A204.1 (cell line): ENCODE results near the gene GBP6.
"Not testable (repeated sequence)": the region's sequence is repeated elsewhere in the genome, so short reads cannot be mapped to it uniquely, and the experiment has no call there.

Experiments used
- FAIRE-seq: peaks from 2 replicates; lab custom pipeline; 2012; peaks lifted over from hg19 to GRCh38; lab: Jason Lieb, UNC

GBP6 gene

DNA sequence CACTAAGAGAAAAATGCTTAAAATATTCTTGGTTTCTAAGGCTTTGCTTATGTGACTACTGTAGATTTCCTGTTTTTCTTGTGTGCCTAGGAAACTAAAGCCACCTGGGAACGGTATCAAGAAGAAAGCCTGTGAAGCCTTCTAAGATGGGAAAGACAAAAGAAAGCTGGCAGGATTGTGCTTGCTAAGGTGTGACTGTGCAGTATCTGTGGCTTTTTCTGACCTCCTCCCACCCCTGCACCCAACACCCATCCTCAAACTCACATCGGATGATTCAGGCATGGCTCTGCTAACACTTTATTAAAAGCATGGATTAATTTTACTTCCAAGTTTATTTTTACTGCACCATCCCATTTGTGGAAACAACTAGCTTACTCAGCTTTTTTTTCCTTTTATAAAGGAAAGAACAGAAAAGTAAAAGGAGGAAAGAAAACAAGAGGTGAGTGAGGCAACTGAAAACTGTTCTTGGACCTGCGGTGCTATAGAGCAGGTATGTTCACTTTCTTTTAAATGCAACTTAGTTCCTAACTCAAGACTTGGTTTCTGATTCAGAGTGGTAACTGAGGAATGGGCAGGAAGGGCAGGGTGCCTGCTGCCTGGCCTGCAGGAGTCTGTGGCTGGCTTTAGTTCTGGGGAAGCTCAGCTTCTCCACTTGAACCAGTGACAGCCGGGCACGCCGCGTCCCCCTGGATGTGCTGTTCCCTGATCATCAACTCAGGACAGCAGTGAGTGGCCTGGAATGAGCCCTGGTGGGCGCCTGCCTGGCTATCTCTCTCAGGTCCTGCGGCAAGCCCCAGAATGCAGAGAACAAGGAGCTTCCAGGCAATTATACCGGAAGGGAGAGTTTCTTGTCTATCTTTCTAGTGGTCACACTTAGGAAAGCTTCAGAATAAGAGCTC is at the start of gene GBP6:
Gene GBP6, plus strand, starts transcription at position 422 of the 899 bp plus-strand sequence. CDS start 4,493 bp downstream, outside the sequence.
- no peak for FAIRE-seq

- FAIRE-seq, result no peak
These were observed 41.5 kb upstream of the GBP6 start for GRCh38 chr1:89322402-89322801.

DNA sequence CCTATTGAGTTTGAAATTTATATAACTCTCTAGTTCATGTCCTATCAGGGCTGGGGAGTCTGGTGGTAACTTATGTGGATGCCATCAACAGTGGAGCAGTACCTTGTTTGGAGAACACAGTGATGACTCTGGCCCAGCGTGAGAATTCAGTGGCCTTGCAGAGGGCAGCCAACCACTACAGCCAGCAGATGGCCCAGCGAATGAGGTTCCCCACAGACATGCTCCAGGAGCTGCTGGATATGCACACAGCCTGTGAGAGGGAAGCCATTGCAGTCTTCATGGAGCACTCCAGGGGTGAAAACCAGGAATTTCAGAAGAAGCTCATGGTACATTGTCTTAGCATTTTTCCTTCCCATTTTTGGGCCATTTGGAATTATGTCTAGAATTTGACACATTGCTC is 32.0 kb upstream of the GBP6 start:
- no peak for FAIRE-seq

DNA sequence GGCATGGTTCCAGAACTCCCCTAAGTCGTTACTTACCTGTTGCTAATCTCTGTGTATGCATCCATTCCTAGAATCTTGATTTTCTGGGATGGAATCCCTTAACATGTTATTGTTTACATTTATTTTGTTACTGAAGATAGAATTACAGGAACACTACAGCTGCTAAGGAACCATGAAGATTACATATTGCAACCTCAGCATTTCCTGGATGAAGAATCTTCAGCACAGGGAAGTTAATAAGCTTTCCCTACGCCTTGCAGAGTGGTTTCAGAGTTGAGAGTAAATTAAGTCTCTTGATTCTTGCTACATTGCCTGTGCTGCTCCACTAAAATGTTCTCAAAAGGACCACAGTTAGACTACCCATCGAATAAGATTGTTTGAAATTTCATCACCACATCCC is 31.4 kb upstream of the GBP6 start:
- FAIRE-seq, result no peak

DNA sequence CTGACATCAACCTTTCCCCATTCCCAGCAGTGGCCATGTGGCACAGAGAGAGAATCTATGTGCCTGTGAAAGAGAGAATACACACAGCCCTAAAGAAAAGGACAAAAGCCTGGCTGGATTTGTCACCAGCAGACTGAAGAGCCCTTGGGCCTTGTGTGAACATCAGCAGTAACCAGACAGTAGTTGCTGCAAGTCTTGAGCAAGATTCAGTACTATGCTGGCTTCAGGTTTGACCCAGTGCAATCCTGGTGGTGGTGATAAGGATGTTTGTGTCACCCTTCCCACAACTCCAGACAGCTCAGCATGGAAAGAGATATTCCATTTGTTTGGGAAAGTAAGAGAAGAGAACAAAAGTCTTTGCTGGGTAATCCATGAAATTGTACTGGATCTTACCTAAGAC is 28.4 kb upstream of the GBP6 start:
- no peak for FAIRE-seq

DNA sequence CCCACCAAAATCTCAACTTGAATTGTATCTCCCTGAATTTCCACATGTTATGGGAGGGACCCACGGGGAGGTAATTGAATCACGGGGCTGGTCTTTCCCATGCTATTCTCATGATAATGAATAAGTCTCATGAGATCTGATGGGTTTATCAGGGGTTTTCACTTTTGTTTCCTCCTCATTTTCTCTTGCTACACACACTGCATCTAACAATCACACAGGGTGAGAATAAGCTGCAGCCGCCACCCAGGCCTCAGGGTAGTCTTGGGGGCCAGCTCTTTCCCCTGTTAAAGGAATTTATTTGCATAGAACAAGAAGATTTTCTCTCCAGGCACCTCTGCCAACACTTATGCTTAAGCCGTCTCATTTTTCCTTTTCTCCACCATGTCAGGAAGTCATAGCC is 26.0 kb upstream of the GBP6 start:
- no peak for FAIRE-seq

GRCh38 chr1:89339039-89339438 is 24.8 kb upstream of the GBP6 start:
- FAIRE-seq, result no peak

GRCh38 chr1:89345479-89345878 is 18.4 kb upstream of the GBP6 start:
- FAIRE-seq, result not testable (repeated sequence)

DNA sequence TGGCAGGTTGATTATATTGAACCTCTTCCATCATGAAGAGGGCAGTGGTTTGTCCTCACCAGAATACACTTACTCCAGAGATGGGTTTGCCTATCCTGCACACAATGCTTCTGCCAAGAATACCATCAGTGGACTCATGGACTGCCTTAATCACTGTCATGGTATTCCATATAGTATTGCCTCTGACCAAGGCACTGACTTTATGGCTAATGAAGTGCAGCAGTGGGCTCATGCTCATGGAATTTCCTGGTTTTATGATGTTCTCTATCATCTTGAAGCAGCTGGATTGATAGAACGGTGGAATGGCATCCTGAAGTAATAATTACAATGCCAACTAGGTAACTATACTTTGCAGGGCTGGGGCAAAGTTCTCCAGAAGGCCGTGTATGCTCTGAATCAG is 16.6 kb upstream of the GBP6 start:
- no peak for FAIRE-seq

DNA sequence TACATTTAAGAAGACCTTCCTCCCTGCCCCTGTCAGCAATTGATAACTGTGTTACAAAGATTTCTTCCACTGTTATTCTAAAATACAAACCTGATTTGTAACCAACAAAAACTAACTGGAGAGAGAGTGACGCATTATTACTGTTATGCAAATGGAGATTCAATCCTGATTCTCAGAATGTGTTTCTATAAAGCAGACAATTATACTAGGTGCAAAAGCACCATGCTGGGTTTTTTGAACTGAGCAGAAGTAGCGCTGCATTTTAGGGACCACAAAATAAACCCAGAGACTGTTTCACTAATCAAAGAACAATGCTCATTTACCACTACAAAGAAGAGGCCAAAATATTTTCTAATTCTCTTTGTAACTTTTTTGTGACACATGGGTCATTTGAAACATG is 13.6 kb upstream of the GBP6 start:
- FAIRE-seq, result no peak

- no peak for FAIRE-seq
These were observed 12.1 kb upstream of the GBP6 start for GRCh38 chr1:89351597-89352311.

DNA sequence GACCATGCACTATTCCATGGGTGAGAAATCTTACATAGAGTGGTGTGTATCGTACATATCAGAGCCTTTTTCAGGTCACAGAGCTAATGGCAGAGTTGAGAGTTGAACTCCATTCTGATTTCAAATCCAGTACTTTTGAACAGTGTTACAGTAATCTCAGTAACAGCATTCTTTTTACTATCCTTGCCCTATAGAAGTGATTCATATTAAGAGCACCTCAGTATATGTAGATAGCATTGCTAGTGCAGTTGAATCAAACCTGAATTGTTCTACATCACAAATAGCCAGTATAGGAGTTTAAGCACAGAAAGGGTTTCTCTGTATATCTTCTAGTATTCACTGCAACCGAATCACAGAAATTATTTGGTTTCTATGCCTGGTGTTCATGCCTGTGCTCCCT is 11.4 kb upstream of the GBP6 start:
- FAIRE-seq, result no peak

DNA sequence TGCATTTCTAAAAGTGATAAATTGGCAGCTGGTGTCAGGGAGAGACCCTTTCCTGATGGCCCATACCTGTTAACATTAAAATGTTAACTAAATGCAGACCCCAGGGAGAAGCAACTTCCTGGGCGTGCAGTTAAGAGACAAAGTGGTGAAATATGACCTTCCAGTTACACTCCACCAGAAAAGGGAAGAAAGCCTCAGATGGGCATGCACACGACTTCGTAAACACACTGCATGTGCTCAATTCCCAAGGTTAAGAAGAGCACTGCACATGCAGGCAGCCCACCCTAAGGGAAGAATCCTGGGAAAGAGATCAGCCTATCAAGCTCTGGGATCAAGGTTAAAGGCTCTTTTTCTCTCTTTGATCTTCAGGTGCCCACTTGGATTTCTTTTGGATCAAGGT is 9.7 kb upstream of the GBP6 start:
- FAIRE-seq, result no peak

- no peak for FAIRE-seq
These were observed 8.8 kb upstream of the GBP6 start for GRCh38 chr1:89355056-89355455.

GRCh38 chr1:89356658-89357400 is 7.0 kb upstream of the GBP6 start:
- no peak for FAIRE-seq

DNA sequence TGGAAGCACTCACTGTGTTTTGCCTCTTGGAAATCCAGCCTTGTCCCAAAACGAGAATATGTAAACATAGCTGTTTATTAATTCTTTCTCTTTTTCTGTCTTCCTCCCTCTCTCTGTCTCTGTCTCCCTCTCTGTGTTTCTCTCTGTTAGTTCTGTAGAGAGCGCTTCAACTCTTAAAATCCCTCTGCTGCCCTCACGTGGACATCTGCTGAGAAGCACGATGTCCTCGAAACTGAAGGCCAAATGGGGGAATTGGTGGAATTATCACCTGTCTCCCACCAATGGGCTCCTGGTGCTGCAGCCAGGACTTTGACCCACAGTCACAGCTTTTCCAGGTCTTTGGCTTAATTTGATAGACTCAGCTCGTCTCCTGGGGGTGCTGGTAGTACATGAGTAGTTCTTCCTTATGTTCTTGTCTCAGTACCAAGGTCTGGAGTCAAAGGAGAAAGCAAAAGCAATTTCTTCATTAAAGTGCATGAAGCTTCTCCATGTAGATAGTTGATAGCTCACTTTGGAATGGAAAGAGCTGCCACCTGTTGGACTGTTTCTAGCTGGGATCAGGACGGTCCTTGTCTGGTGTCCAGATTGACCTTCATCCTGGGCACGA is 5.5 kb upstream of the GBP6 start:
- FAIRE-seq, result peak; percentile 86

GRCh38 chr1:89360716-89361115 is 3.1 kb upstream of the GBP6 start:
- no peak for FAIRE-seq

DNA sequence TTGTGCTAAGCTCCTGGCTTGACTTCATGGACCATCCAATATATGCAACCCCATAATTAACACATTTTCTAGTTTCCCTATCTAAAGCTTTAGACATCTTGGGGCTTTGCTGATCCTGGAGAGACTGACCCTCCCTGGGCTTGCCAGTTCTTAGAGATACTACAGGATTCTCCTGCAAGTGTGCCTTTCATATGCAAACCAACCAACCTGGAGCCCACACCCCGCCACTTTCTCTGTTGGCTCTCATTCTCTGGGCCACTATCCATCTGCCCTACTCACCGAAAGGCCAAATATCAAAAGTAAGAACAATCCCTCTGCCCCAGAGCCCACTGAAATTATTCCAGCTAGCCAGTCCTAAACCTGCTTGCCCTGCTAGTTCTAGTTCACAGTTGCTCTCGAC is 2.2 kb upstream of the GBP6 start:
- FAIRE-seq, result no peak

DNA sequence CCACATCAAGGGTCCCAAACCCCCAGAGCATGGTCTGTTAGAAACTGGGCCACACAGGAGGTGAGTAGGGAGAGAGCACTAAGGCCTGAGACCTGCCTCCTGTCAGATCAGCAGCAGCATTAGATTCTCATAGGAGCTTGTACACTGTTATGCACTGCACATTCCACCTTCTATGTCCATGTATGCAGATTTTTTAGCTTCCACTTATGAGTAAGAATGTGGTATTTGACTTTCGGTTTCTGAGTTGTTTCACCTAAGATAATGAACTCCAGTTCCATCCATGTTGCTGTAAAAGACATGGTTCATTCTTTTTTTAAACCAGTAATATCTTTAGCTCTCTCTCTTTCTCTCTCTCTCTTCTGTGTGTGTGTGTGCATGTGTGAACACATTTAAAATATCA is 663 bp upstream of the GBP6 start:
- no peak for FAIRE-seq

- no peak for FAIRE-seq
These were observed 1.2 kb downstream of the GBP6 start for GRCh38 chr1:89364954-89365550.

DNA sequence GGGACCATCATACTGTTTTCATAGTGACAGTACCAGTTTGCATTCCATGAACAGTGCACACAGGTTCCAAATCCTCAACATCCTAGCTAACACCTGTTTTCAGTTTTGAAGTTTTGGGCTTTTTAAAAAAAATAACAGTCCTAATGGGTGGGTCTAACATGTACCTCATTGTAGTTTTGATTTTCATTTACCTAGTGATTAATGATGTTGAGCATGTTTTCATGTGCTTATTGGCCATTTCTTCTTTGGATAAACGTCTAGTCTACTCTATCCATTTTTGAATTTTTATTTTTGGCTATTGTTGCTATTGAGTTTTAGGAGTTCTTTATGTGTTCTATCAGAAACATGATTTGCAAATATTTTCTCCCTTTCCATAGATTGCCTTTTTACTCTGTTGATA is 3.4 kb downstream of the GBP6 start:
- no peak for FAIRE-seq

GRCh38 chr1:89369331-89369730 is 5.5 kb downstream of the GBP6 start:
- FAIRE-seq, result no peak
